ENCODE measurements around the gene PTPRN2.

PTPRN2 gene

DNA sequence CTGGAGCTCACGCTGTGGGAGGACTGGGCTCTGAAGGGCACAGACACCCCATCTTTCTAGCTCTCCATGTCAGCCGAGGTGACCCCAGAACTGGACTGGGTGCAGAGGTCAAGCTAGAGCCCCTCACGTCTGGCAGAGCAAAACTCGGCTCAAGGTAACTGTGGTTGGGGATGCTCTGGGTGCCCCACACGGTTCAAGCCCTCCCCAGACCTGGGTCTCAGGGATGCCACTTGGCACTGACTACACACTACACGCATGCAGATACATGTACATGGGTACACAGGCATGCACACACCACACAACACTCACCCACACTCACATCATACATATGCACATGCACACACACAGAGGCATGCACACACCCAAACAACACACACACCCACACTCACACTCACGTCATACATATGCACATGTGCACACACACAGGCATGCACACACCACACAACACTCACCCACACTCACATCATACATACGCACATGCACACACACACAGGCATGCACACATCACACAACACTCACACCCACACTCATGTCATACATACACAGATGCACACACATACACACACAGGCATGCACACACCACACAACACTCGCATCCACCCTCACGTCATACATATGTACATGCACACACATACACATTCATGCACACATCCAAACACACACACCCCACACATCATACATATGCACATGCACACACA is 1031.5 kb downstream of the PTPRN2 start:
- DNase-seq: no peak

DNA sequence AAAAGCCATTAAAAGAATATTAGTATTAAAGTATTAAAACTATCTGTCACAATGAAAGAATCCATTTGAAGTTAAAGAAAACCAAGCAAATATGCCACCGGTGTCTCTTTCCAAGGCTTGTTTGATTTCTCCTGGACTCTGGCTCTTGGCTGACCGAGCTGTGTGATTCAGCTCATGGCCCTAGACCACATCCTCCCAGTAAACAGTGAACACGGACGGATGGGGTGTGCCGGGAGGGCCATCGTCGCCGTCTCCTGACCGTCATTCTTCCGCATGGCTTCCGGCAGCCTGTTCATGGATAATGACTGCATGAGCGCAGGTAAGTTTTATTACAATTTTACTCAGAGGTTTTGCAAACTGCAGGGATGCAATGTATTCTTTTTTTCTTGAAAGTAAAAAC is 1032.3 kb downstream of the PTPRN2 start:
- DNase-seq: no peak

DNA sequence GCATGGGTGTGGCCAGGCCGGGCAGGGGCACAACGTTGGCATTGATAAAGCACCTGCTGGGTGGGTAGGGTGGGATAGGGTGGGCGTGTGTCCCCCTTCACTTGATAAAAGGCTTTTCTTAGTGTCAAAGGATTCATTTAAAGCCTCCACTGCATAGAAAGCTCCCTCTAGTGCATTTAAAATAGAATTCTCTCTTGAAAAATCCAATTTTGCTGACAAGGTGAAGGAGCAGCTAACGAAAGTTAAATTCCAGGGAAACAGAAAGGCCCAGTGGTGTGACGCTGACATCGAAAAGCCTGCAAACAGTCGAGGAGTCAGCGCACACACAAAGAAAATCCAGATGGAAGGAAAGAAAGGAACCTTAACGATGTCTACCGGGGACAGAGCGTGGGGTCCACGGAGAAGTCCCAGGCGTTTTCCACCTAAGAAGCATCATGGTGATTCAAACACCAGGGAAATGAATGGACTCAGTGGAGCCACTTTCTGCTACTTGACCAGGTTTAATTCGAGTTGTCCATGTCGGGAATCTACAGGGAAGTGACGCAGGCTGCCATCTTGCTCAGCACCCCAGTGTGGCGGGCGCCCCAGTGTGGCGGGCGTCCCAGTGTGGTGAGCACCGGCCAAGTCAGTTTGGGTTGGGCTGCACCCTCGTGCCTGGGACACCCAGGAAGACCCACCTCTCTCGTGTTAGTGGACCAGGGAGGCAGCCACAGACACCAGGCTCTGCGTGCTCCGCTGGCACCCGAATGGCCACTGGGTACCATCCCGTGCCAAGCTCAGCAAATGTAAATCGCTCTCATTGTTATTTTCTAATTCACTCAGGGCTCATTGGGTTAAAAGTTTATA is 1033.0 kb downstream of the PTPRN2 start:
- no peak for DNase-seq

DNA sequence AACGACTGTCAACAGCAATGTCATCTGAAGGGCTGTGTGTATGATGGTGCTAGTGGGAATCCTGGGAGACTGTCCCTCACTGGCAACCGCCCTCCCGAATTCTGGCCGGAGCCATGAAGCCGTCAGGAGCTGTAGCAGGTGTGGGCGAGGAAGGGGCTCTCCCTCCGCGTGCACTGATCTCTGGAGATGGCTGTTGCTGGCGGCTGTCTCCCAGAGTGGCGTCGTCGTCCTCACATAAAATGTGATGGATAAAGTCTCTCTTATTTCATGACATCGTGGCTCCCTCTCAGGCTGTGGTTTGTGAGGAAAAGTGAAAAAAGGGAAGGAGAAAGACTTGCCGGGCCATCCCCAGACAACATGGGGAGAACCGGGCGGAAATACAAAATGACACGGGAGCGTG is 1034.4 kb downstream of the PTPRN2 start:
- DNase-seq: no peak

DNA sequence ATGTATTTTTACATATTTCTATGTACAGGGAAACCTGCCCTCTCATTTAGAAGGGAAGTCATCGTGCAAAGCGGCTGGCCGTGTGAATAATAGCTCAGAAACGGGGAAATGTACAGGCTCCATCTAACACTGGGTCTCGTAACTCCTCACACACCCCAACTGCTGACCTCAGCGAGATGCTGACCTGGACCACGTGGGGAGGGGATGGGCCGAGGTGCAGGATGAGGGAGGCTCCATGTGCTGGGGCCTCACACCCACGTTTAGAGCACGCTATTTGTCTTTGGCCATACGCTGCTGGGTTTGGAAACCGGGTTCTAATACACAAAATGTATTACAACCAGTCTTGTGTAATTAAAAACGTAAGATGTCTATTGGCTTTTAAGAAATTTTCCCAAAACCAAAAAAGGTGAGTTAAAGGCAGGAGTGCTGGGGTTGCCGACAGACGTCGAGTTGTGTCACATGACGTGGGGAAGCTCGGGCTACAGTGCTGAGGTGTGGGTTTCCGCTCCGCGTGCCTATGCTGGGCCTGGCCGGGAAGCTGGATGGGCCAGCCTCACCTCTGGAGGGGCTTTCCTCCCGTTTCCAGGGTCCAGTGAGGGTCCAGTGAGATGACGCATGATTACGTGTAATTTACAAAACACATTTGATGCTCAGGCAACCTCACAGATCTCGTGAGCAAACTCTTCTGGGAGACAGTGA is 1035.2 kb downstream of the PTPRN2 start:
- no peak for DNase-seq

DNA sequence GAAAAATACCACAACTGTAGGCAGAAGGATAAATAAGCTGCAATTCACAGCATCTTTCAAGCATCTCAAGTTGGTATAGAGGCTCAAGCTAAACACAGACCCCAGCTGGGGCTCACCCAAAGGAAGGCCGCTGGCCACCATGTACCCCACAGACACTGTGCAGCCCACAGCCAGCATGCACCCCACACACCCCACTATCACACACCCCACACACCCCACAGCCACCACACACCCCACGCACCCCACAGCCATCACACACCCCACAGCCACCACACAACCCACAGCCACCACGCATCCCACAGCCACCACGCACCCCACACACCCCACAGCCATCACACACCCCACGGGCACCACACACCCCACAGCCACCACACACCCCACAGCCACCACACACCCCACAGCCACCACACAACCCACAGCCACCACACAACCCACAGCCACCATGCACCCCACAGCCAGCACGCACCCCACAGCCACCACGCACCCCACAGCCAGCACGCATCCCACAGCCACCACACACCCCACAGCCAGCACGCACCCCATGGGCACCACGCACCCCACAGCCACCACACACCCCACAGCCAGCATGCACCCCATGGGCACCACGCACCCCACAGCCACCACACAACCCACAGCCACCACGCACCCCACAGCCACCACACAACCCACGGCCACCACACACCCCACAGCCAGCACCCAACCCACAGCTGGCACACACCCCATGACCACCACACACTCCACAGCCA is 1036.1 kb downstream of the PTPRN2 start:
- DNase-seq: no peak

DNA sequence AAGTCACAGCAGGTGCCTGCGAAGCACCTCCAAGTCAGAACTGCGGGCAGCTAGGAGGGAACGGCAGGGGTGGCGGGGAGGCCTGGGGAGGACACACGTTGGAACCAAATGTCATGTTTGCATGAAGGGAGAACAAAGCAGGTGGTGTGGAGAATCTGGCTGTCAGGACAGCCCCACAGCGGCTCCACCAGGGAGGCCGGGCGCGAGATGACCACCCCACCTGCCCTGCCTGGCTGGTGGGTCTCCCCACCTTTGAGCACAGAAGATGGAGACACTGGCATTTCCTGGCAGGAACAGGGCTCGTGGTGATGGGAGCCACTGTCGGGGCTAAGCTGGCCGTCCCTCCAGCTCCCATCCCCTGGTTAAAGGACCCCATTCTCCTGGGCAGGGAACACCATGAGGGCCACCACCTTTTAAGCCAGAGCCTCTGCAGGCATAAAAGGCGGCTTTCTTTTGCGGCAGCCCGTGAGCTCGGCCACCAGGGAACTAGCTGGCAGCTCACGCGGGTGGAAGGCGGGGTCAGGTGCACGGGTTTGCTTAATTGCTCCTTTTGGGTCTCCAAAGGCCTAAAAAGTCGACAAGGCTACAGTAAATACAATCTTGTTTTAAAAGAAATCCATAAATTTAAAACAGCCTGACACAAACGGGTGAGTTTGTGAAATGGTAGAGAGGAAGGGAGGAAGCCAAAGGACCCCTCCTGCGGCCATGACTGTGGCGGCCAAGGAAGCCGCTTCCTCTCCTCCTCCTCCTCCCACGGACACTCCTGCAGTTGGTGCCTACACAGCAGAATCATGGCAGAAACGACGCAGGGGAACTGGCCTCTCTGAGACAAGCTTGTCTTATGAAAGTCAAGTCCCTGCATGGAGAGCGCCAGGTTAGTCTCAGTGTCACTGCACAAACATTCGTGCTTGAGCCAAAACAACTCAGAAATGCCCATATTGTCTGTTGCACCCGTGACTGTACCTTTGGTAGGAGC is 1037.0 kb downstream of the PTPRN2 start:
- DNase-seq: no peak

DNA sequence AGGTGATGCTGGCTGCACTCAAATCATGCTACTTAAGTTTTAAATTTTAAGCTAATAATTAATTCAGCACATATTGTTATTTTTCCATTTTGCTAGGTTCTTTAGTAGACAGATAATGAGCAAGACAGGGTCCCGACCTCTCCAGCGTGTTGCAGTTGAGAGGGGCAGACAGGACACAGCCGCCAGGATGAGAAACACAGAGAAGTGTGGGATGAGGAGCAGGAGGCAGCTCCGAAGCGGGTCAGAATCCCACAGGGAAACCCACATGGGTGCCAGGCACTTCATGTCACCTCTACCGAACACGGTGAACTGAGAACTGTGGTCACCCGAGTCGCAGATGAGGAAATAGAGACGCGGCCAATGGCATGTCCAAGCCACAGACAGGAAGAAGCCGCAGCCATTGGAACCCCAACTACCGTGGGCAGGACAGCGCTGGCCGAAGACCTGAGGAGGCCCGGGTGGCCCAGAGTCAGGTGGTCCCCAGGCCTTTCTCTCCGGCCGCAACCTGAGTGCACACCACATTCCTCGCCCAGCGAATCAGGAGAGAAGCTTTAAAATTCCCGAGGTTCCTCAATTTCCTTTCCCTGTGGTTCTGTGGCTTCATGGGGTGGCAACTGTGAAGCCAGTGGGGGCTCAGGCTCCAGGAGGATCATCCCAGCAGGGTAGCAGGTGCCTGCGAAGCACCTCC is 1037.9 kb downstream of the PTPRN2 start:
- DNase-seq: no peak

DNA sequence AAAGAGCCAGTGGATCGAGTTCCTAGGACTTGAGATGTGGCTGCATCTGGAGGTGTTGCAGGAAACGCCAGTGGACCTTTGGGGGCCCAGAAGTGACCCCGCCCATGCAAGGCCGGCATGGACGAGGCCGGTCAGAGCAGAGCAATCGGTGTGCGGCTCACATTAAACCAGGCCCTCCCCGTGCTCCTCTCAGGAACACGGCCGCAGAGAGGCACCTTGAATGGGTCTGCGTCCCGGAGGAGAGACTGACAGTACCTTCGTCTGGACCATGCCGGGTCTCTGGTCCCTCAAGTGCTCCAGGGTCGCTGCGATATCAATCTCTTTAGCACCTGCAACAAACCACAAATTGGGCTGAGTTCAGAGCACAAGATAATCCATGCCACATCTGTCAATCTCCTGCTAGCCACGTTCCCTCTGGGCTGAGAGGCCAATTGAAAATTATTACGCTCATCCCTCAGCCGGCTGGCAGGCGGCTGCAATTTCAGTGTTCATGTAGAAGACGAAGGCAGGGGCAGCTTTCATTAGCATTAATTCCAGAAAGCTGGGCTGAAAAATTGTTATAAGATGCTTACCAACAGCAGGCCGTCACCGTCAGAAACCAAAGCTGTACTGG is 1038.8 kb downstream of the PTPRN2 start:
- DNase-seq: no peak

DNA sequence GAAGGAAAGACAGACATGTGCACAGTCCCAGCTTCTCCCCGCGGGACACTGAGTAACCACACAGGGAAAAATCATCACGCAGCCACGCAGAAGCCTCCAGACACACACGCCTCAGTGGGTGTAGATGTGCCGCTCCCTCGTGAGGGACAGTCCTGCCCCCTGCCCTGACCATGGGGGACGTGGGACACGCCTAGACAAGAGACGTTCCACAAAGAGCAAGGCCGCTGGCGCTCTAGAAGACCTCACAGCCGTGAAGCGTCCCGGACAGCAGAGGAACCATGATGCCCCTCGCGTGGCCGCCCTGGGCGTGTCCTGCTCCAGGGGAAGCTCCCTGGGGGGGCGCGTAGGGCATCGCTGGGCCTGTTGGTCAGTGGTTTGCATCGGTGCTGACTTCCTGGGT is 1040.0 kb downstream of the PTPRN2 start:
- DNase-seq: no peak

DNA sequence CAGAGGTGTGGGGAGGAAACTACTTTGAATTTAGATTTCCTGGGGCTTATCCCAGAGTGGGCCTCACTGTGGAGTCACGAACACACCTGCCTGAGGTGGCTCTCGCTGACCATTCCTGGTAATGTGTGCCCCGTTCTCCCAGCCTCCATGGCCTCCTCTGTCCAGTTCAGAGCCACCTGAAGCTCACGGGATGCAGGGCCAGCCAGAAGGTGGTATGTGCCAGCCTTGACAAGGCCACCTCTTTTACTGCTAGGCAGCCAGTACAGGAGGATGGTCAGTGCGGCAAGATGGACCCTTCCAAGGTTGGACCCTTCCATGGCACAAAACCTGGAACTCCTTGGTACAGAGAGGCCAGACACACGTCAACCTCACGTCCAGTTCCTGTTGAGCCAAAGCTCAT is 1040.5 kb downstream of the PTPRN2 start:
- no peak for DNase-seq

DNA sequence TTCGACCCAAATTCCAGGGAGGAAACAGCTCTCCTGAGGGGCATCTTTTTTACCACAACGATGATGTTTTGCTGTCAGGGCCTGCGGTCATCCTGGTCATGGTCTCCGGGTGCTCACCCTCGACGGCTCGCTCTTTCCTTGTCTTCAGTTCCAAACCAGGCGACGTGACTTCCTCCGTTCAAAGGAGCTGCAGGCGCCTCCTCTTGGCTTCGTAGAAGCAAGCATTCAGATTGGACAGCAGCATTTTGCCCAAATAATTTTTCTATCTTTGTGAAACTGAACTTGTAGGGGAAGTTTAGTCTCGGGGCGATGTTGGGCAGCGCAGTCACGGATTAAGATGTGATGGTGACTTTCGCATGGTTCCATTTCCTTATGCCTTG is 1042.0 kb downstream of the PTPRN2 start:
- DNase-seq: no peak

DNA sequence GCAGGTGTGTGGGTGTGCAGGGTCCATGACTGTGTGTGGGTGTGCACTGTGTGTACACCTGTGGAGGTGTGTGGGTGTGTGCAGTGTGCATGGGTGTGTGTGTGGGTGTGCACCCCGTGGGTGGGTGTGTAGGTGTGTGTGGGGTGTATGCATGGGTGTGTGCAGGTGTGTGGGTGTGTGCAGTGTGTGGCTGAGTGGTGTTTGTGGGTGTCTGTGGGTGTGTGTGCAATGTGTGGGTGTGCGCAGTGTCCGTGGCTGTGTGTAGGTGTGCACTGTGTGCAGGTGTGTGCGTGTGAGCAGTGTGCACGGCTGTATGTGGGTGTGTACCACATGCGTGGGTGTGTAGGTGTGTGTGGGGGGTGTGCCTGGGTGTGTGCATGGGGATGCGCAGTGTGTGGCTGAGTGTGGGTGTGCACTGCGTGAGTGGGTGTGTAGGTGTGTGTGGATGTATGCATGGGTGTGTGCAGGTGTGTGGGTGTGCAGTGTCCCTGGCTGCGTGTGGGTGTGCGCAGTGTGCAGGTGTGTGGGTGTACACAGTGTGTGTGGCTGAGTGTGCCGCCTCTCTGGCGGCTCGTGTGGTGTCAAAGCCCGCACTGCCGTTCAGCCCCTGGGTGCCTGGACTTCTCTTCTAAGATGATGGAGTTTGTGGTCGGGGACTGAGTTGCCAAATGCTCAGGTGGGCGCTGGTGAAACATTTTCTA is 1042.5 kb downstream of the PTPRN2 start:
- no peak for DNase-seq

DNA sequence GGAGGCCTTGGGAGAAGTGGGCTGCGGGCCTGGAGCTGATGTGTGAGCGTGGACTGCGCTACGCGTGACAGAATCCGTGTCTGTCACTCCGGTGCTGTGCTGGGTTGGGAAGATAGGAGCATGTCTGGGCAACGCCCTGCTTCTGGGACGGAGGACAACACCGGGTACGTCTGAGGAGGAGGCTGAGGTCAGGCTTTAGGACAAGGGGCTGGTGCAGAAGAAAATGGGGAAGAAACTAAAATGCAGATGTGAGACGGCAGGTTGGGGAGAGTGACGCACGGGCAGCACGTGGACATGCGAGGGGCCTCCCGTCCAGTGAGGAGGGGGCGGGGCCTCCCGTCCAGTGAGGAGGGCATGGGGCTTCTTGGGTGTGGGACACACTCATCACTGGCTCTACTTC is 1043.4 kb downstream of the PTPRN2 start:
- DNase-seq: no peak

DNA sequence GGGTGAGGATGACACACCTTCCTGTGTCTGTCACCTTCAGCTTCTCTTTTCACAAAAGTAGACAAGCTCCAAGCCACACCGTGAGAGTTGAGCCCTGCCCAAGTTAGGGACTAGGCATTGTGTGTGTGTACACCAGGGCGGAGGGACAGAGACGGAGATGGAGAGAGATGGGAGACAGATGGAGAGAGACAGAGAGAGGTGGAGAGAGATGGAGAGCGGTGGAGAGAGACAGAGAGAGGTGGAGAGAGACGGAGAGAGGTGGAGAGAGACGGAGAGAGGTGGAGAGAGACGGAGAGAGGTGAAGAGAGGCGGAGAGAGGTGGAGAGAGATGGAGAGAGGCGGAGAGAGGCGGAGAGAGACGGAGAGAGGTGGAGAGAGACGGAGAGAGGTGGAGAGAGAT is 1043.8 kb downstream of the PTPRN2 start:
- no peak for DNase-seq

DNA sequence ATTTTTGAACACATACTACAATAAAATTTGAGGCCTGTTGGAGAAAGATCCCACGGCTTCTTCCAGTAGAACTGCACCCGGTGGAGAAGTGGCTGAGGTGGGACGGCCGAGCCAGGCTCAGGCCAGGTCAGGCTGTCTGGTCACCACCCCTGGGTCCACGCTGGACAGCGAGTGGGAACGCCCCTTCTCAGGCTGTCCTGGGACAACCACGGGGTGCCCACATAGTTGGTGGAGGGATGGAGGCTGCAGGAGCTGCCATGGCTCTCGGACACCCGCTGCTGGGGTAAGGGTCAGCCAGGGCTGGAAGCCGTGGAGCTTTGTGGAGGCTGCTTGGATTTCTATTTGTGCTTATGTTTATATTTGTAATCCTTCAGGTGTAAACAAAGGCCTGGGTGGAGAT is 1044.3 kb downstream of the PTPRN2 start:
- DNase-seq: no peak

DNA sequence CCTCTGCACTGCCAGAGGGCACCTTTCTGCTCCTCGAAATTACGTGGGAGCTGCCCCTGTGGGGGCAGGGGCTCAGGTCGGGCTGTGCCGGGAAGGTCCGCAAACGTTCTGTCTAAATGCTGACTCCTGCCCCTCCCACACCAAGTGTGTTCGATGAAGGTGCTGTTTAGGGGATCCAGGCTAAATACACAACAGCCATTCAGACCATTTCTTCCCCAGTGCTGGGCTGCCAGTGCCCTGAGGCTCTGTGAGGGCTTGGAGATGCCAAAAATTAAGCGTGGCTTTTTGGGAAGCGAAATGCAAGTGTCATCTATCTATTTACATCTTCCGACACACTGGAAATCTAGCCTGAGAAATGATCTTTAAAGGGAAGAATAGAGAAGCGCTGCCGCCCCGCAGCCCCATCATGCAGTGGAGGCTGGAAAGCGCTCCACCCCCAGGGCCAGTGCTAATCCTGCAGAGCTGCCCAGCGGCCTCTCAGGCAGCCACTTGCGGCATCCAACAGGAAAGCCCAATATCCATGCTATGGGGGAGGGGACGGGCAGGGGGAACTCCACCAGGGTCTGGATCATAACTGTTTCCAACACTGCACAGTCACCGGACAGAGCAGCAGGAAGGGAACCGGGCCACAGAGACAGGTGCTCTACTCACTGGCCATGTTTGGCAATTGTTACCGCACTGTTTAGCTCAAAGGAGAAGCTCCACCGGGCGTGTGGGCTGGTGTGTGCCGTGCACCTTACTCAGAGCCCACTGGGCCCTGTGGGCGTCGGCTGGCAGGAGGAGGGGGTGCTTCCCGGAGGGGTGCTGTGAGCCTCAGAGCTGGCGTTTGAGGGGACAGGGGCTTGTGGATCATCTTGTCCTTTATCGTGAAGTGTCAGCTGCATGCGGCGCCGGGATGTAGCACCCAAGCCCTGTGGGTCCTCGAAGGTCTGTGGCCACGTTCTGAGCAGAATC is 1045.3 kb downstream of the PTPRN2 start:
- DNase-seq: no peak

DNA sequence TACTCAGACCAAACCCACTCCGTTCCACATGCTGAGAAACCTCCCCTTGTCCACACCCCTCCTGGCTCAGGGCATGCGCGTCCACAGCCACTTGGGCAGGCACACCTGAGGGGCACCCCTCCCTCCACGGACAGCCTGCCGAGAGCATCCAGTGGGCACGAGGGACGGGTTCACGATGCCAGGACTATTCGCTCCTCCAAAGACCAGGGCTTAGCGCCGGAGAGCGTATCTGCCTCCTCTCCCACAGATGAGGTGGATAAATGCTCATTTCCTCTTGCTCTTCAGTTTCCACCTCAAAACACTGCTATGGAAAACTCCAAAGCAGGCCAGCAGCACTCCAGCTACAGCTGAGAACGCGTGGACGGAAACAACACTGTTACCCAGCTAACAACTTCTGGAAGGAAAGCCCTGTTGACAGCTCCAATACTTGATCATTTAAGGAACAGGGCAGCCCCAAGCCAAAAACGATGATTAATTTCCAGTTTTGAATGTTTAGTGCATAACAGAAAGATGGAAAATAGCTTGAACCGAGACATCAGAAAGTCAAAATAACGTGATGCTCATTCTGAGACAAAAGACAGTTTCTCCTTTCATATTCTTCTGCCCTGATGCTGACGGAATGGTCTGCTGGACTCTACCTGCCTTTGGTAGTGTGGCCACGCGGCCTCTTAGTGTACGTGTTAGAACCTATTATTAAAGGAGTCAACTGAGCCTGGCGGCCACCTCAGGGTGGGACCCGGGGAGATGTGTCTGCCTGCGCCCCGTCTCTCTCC is 1046.1 kb downstream of the PTPRN2 start:
- no peak for DNase-seq

All from activated CD4-positive, CD25-positive, alpha-beta regulatory T cell (primary cell).